ENCODE results near the gene RPL10A. TPM values are rescaled to one million over a fixed set of nuclear protein-coding genes. Genes with fewer than 3 reads are reported as not detected.

RPL10A gene
- total and polyA plus RNA-seq, 2 of the 13 experiments (the other 11 are each of a cell fraction or from before 2014, with no cell fraction given) = 1,854 to 2,726 TPM

- no peak for TF ChIP-seq THAP9 (CRISPR knock-in tag; IDR thresholded peaks at IDR 0.05; ENCODE audit: borderline replicate concordance)
These were observed 27.2 kb downstream of the RPL10A start (continued) for GRCh38 chr6:35495258-35496035.

GRCh38 chr6:35496036-35496840 is 28.0 kb downstream of the RPL10A start:
- H2AFZ ChIP-seq (ENCODE audit: low read length) = no peak overlapping the region
- BruUV-seq (replicated peaks) = no TSS peak
- H3K36me3 ChIP-seq (replicated peaks in 1 of 2; ENCODE audit: control insufficient read depth in 1 of 2, insufficient read depth in 2 of 2, low read length in 2 of 2) = peaks cover 0 to 2% of the 10 kb centered on the region in 2 experiments; a peak in 1 of 5 replicates
- H3K4me1 ChIP-seq (ENCODE audit: insufficient read depth, low read length) = peaks cover 64% of the 10 kb centered on the region
- H3K79me2 ChIP-seq (ENCODE audit: insufficient read depth, low read length) = peaks cover 46% of the 10 kb centered on the region
- FAIRE-seq (no peak), ATAC-seq (peak; percentile 80), DNase-seq (ENCODE audit: low spot score) (peak; percentile 43)
- 0% methylated on average over 12 of the region's 63 CpGs for WGBS (ENCODE audit: low lambda C conversion rate)
- CTCF ChIA-PET (ENCODE audit: low intra/inter-chr PET ratio, low total read pairs) = no interaction called here
- peak overlapping the region; percentile 81 to 95 (median 94) for H3K4me3 ChIP-seq (replicated peaks in 1 of 3; ENCODE audit: insufficient read depth in 1 of 3, low read depth in 2 of 3, low read length in 3 of 3)
- in situ Hi-C loops (cut with HindIII; ENCODE audit: extremely low pct_ligation_motif_present, low pct_unique_long_range_greater_than_20kb) = no loop called here
- H3K27me3 ChIP-seq (ENCODE audit: control insufficient read depth in 1 of 2, insufficient read depth in 2 of 2, low read length in 2 of 2) = peaks cover 6 to 31% of the 10 kb centered on the region in 2 experiments; a peak in 4 of 5 replicates
- POLR2A ChIA-PET = interaction anchor here (0.9 to 4.0 kb wide), 14 partner anchors 9 to 243 kb away, joined by 3 to 88 read pairs (median 4); partner anchors contain the start of genes RPL10A and ZNF76
- intact Hi-C loops (cut with micrococcal nuclease; ENCODE audit: unreplicated experiment) = loop anchor here (1.0 kb wide), 1 partner anchor 154 kb away; the partner anchor contains the start of gene PPARD
- peak overlapping the region; percentile 98 for H3K9ac ChIP-seq (ENCODE audit: insufficient read depth, low read depth, low read length)
- no peaks in the 10 kb centered on the region for H3K9me3 ChIP-seq (ENCODE audit: low read length)
- peak overlapping the region; percentile 84 for H3K27ac ChIP-seq (ENCODE audit: extremely low read length, insufficient read depth, low read length)
- H3K4me2 ChIP-seq (ENCODE audit: low read depth, low read length) = peak overlapping the region; percentile 96
- peaks cover 44% of the 10 kb centered on the region; the same call in 1 of the 2 replicates for H4K20me1 ChIP-seq (ENCODE audit: insufficient read depth, low read length)
- TF ChIP-seq ARNT2 (CRISPR knock-in tag; IDR thresholded peaks at IDR 0.05; ENCODE audit: low read depth) (0 out of 2 replicates have a peak, but pooled peaks have one; percentile 44), MAZ (IDR thresholded peaks at IDR 0.05; ENCODE audit: borderline replicate concordance, low read depth, low read length) (no peak; the same call in 1 of the 2 replicates), MAZ (CRISPR knock-in tag; IDR thresholded peaks at IDR 0.05; ENCODE audit: low read depth) (peak; percentile 47), ZNF597 (CRISPR knock-in tag; IDR thresholded peaks at IDR 0.05) (no peak), GATAD1 (CRISPR knock-in tag; IDR thresholded peaks at IDR 0.05) (peak; percentile 24; the same call in 1 of the 2 replicates), REST (IDR thresholded peaks at IDR 0.05; ENCODE audit: borderline replicate concordance in 1 of 2, low read depth in 1 of 2, low read length in 2 of 2) (0 out of 4 replicates have a peak, but pooled peaks of 1 of the 2 experiments have one; percentile 11), PHF20 (CRISPR knock-in tag; IDR thresholded peaks at IDR 0.05) (0 out of 2 replicates have a peak, but pooled peaks have one; percentile 42), HNRNPLL (IDR thresholded peaks at IDR 0.05; ENCODE audit: low read depth, low read length, poor library complexity, severe bottlenecking) (peak; percentile 65), RBM39 (IDR thresholded peaks at IDR 0.05; ENCODE audit: low read depth, low read length, poor library complexity, severe bottlenecking) (peak; percentile 23)
